HG03066 (cell line): ENCODE measurements around the gene MPHOSPH9.

ENCODE experiments used
- ATAC-seq: cut with Tn5 transposase; IDR thresholded peaks from one replicate; pipeline ENCODE4 v1.9.1; 2021; ENCODE audit warnings: low read depth; ENCODE audit not compliant: unreplicated experiment

The MPHOSPH9 gene

GRCh38 chr12:123232807-123233504 is at the start of gene MPHOSPH9, which contains the start of gene MTRFR:
TSS of gene MPHOSPH9 (minus strand) at chr12:123233141. CDS start at chr12:123230364, 2,777 bp downstream.
TSS of gene MTRFR (plus strand) at chr12:123233436. CDS start at chr12:123253675, 20,239 bp downstream.
- ATAC-seq: peak; percentile 73

GRCh38 chr12:123282111-123282510 is 49.2 kb upstream of the MPHOSPH9 start:
- ATAC-seq: no peak

- ATAC-seq: no peak
These were observed 48.0 kb upstream of the MPHOSPH9 start for GRCh38 chr12:123280971-123281370.

GRCh38 chr12:123278101-123278627 is 45.2 kb upstream of the MPHOSPH9 start:
- peak; percentile 80 for ATAC-seq

- ATAC-seq: no peak
These were observed 40.2 kb upstream of the MPHOSPH9 start for GRCh38 chr12:123273166-123273565.

- peak; percentile 56 for ATAC-seq
These were observed 38.2 kb upstream of the MPHOSPH9 start for GRCh38 chr12:123271001-123271668.

- ATAC-seq: no peak
These were observed 37.5 kb upstream of the MPHOSPH9 start for GRCh38 chr12:123270214-123271000.

- ATAC-seq: no peak
These were observed 36.9 kb upstream of the MPHOSPH9 start for GRCh38 chr12:123269896-123270213.

GRCh38 chr12:123269395-123269892 is 36.5 kb upstream of the MPHOSPH9 start:
- ATAC-seq: no peak

- no peak for ATAC-seq
These were observed 35.9 kb upstream of the MPHOSPH9 start for GRCh38 chr12:123268850-123269249.

GRCh38 chr12:123267991-123268843 is 35.3 kb upstream of the MPHOSPH9 start:
- ATAC-seq: no peak

GRCh38 chr12:123267335-123267920 is 34.5 kb upstream of the MPHOSPH9 start:
- ATAC-seq: no peak

GRCh38 chr12:123266679-123267277 is 33.8 kb upstream of the MPHOSPH9 start:
- no peak for ATAC-seq

GRCh38 chr12:123265851-123266678 is 33.1 kb upstream of the MPHOSPH9 start:
- ATAC-seq: no peak

- no peak for ATAC-seq
These were observed 31.7 kb upstream of the MPHOSPH9 start for GRCh38 chr12:123264642-123265041.

GRCh38 chr12:123263196-123263817 is 30.4 kb upstream of the MPHOSPH9 start:
- no peak for ATAC-seq

- ATAC-seq: no peak
These were observed 28.3 kb upstream of the MPHOSPH9 start for GRCh38 chr12:123261196-123261595.

- no peak for ATAC-seq
These were observed 27.1 kb upstream of the MPHOSPH9 start for GRCh38 chr12:123260081-123260480.
